ENCODE measurements around the gene PREX1.

The PREX1 gene

GRCh38 chr20:48629069-48629959 lies 198.5 kb downstream of the PREX1 start:
- DNase-seq = no peak

GRCh38 chr20:48627737-48628128 lies 200.1 kb downstream of the PREX1 start:
- no peak for DNase-seq

- DNase-seq = no peak
These were observed 200.7 kb downstream of the PREX1 start for GRCh38 chr20:48626938-48627736.

GRCh38 chr20:48626226-48626937 lies 201.4 kb downstream of the PREX1 start:
- DNase-seq = no peak

- no peak for DNase-seq
These were observed 202.5 kb downstream of the PREX1 start for GRCh38 chr20:48625136-48625900.

GRCh38 chr20:48624315-48625020 lies 203.3 kb downstream of the PREX1 start:
- DNase-seq = no peak

- no peak for DNase-seq
These were observed 203.9 kb downstream of the PREX1 start for GRCh38 chr20:48623906-48624265.

GRCh38 chr20:48623176-48623905 lies 204.5 kb downstream of the PREX1 start:
- DNase-seq = no peak

- DNase-seq = no peak
These were observed 205.4 kb downstream of the PREX1 start for GRCh38 chr20:48622421-48622820.

- DNase-seq = no peak
These were observed 206.3 kb downstream of the PREX1 start for GRCh38 chr20:48621376-48622078.

- peak; percentile 75 for DNase-seq
These were observed 207.1 kb downstream of the PREX1 start for GRCh38 chr20:48620507-48621375.

- DNase-seq = no peak
These were observed 207.7 kb downstream of the PREX1 start for GRCh38 chr20:48620154-48620506.

GRCh38 chr20:48619126-48620101 lies 208.4 kb downstream of the PREX1 start:
- no peak for DNase-seq

- no peak for DNase-seq
These were observed 209.2 kb downstream of the PREX1 start for GRCh38 chr20:48618631-48619030.

GRCh38 chr20:48618052-48618451 lies 209.7 kb downstream of the PREX1 start:
- no peak for DNase-seq

GRCh38 chr20:48617481-48617880 lies 210.3 kb downstream of the PREX1 start:
- no peak for DNase-seq

- DNase-seq = no peak
These were observed 211.3 kb downstream of the PREX1 start for GRCh38 chr20:48616481-48616880.

GRCh38 chr20:48615871-48616270 lies 211.9 kb downstream of the PREX1 start:
- DNase-seq = no peak
